GM12892 (cell line): ENCODE measurements around the gene ETS2.

Experiments used
- POLR2AphosphoS5 ChIP-seq: IDR thresholded peaks from 2 replicates; pipeline ENCODE4 v1.6.1; 2011; ENCODE audit warnings: low read depth, low read length, control low read depth
- TAF1 ChIP-seq: IDR thresholded peaks from 2 replicates; pipeline ENCODE4 v1.6.1; 2011; ENCODE audit warnings: low read depth, mild to moderate bottlenecking, control low read depth, low read length, borderline replicate concordance

- TF ChIP-seq POLR2AphosphoS5 (no peak), TAF1 (no peak)
These were observed 16.5 kb upstream of the ETS2 start for GRCh38 chr21:38789275-38789674.
